Activated T-cell treated with anti-CD3 and anti-CD28 coated beads, Interleukin-2, amount 50 U/mL, for 1 hour (primary cell): ENCODE data around the gene CNTN1.

Experiments used
- DNase-seq: peaks from one replicate; pipeline ENCODE4 v3.0.0-alpha.2; 2020

CNTN1 gene

GRCh38 chr12:40691913-40692764, at the start of gene CNTN1:
CNTN1 (plus strand) TSS chr12:40692439.
- DNase-seq, result no peak

GRCh38 chr12:40643506-40643905, 48.7 kb upstream of the CNTN1 start:
- no peak for DNase-seq

- DNase-seq, result no peak
Observed at GRCh38 chr12:40643976-40644375, 48.3 kb upstream of the CNTN1 start.

- DNase-seq, result no peak
Observed at GRCh38 chr12:40644708-40645107, 47.5 kb upstream of the CNTN1 start.

GRCh38 chr12:40645361-40645760, 46.9 kb upstream of the CNTN1 start:
- no peak for DNase-seq

GRCh38 chr12:40646456-40646855, 45.8 kb upstream of the CNTN1 start:
- no peak for DNase-seq

- DNase-seq, result no peak
Observed at GRCh38 chr12:40646911-40647310, 45.3 kb upstream of the CNTN1 start.

GRCh38 chr12:40647651-40648050, 44.6 kb upstream of the CNTN1 start:
- no peak for DNase-seq

GRCh38 chr12:40648519-40648918, 43.7 kb upstream of the CNTN1 start:
- no peak for DNase-seq

- no peak for DNase-seq
Observed at GRCh38 chr12:40650038-40650704, 42.1 kb upstream of the CNTN1 start.

GRCh38 chr12:40655451-40655850, 36.8 kb upstream of the CNTN1 start:
- DNase-seq, result no peak

- no peak for DNase-seq
Observed at GRCh38 chr12:40662366-40662765, 29.9 kb upstream of the CNTN1 start.

- DNase-seq, result no peak
Observed at GRCh38 chr12:40663781-40664180, 28.5 kb upstream of the CNTN1 start.

GRCh38 chr12:40668099-40668529, 24.1 kb upstream of the CNTN1 start:
- DNase-seq, result no peak

- DNase-seq, result no peak
Observed at GRCh38 chr12:40672741-40673271, 19.4 kb upstream of the CNTN1 start.

GRCh38 chr12:40681148-40681547, 11.1 kb upstream of the CNTN1 start:
- DNase-seq, result no peak

GRCh38 chr12:40684986-40685385, 7.3 kb upstream of the CNTN1 start:
- DNase-seq, result no peak

- no peak for DNase-seq
Observed at GRCh38 chr12:40688085-40688725, 4.0 kb upstream of the CNTN1 start.

GRCh38 chr12:40689576-40689975, 2.7 kb upstream of the CNTN1 start:
- DNase-seq, result no peak

- no peak for DNase-seq
Observed at GRCh38 chr12:40692765-40693206, 547 bp downstream of the CNTN1 start.

- no peak for DNase-seq
Observed at GRCh38 chr12:40693207-40693821, 1.1 kb downstream of the CNTN1 start.

- DNase-seq, result no peak
Observed at GRCh38 chr12:40697566-40698259, 5.5 kb downstream of the CNTN1 start.
